ENCODE data around the gene PAX8.

The PAX8 gene

GRCh38 chr2:113207021-113207420, 71.7 kb downstream of the PAX8 start:
- H3K4me1 Mint-ChIP-seq, result peaks cover 14% of the 10 kb centered on the region
- H3K27me3 Mint-ChIP-seq, result no peaks in the 10 kb centered on the region
- peaks cover 6% of the 10 kb centered on the region for H3K36me3 Mint-ChIP-seq (ENCODE audit: low read depth)
- DNase-seq, result no peak
- no peak overlapping the region for H3K27ac Mint-ChIP-seq
- H3K9me3 Mint-ChIP-seq, result no peaks in the 10 kb centered on the region
- no peak overlapping the region for H3K4me3 Mint-ChIP-seq
- no peak for ATAC-seq

GRCh38 chr2:113206251-113206650, 72.5 kb downstream of the PAX8 start:
- ATAC-seq, result no peak
- DNase-seq, result no peak
- H3K36me3 Mint-ChIP-seq (ENCODE audit: low read depth), result peaks cover 6% of the 10 kb centered on the region
- no peak overlapping the region for H3K27ac Mint-ChIP-seq
- H3K4me3 Mint-ChIP-seq, result no peak overlapping the region
- H3K4me1 Mint-ChIP-seq, result peaks cover 14% of the 10 kb centered on the region
- no peaks in the 10 kb centered on the region for H3K27me3 Mint-ChIP-seq
- no peaks in the 10 kb centered on the region for H3K9me3 Mint-ChIP-seq

GRCh38 chr2:113203901-113204519, 74.7 kb downstream of the PAX8 start:
- Mint-ChIP-seq H3K4me1 (peaks cover 13% of the 10 kb centered on the region), H3K27ac (peak overlapping the region; percentile 12), H3K36me3 (ENCODE audit: low read depth) (peaks cover 26% of the 10 kb centered on the region), H3K9me3 (no peaks in the 10 kb centered on the region), H3K27me3 (no peaks in the 10 kb centered on the region), H3K4me3 (no peak overlapping the region)
- ATAC-seq (peak; percentile 75), DNase-seq (peak; percentile 75)

- H3K4me1 Mint-ChIP-seq, result peaks cover 13% of the 10 kb centered on the region
- no peak overlapping the region for H3K27ac Mint-ChIP-seq
- ATAC-seq, result no peak
- no peak for DNase-seq
- H3K9me3 Mint-ChIP-seq, result no peaks in the 10 kb centered on the region
- H3K36me3 Mint-ChIP-seq (ENCODE audit: low read depth), result peaks cover 28% of the 10 kb centered on the region
- H3K4me3 Mint-ChIP-seq, result no peak overlapping the region
- H3K27me3 Mint-ChIP-seq, result no peaks in the 10 kb centered on the region
These were observed 75.5 kb downstream of the PAX8 start for GRCh38 chr2:113203217-113203530.

- Mint-ChIP-seq H3K27ac (no peak overlapping the region), H3K36me3 (ENCODE audit: low read depth) (peaks cover 32% of the 10 kb centered on the region), H3K9me3 (no peaks in the 10 kb centered on the region), H3K4me3 (no peak overlapping the region), H3K4me1 (peaks cover 13% of the 10 kb centered on the region), H3K27me3 (no peaks in the 10 kb centered on the region)
- ATAC-seq (no peak), DNase-seq (no peak)
These were observed 76.2 kb downstream of the PAX8 start for GRCh38 chr2:113202305-113203216.

GRCh38 chr2:113201496-113202304, 77.0 kb downstream of the PAX8 start:
- Mint-ChIP-seq H3K36me3 (ENCODE audit: low read depth) (peaks cover 41% of the 10 kb centered on the region), H3K4me3 (no peak overlapping the region), H3K9me3 (no peaks in the 10 kb centered on the region), H3K4me1 (peaks cover 13% of the 10 kb centered on the region), H3K27me3 (no peaks in the 10 kb centered on the region), H3K27ac (no peak overlapping the region)
- DNase-seq (no peak), ATAC-seq (no peak)

GRCh38 chr2:113200736-113201490, 77.8 kb downstream of the PAX8 start:
- DNase-seq, result no peak
- Mint-ChIP-seq H3K27me3 (no peaks in the 10 kb centered on the region), H3K4me3 (no peak overlapping the region), H3K36me3 (ENCODE audit: low read depth) (peaks cover 49% of the 10 kb centered on the region), H3K9me3 (no peaks in the 10 kb centered on the region), H3K27ac (peak overlapping the region; percentile 27), H3K4me1 (peaks cover 20% of the 10 kb centered on the region)
- ATAC-seq, result no peak

GRCh38 chr2:113200236-113200635, 78.5 kb downstream of the PAX8 start:
- Mint-ChIP-seq H3K4me3 (no peak overlapping the region), H3K27ac (peak overlapping the region; percentile 69), H3K27me3 (no peaks in the 10 kb centered on the region), H3K9me3 (no peaks in the 10 kb centered on the region), H3K36me3 (ENCODE audit: low read depth) (peaks cover 54% of the 10 kb centered on the region), H3K4me1 (peaks cover 22% of the 10 kb centered on the region)
- DNase-seq, result no peak
- no peak for ATAC-seq

- no peaks in the 10 kb centered on the region for H3K9me3 Mint-ChIP-seq
- H3K27me3 Mint-ChIP-seq, result no peaks in the 10 kb centered on the region
- H3K4me1 Mint-ChIP-seq, result peaks cover 18% of the 10 kb centered on the region
- peak overlapping the region; percentile 69 for H3K27ac Mint-ChIP-seq
- H3K36me3 Mint-ChIP-seq (ENCODE audit: low read depth), result peaks cover 65% of the 10 kb centered on the region
- DNase-seq (peak; percentile 90), ATAC-seq (peak; percentile 79)
- H3K4me3 Mint-ChIP-seq, result no peak overlapping the region
These were observed 79.7 kb downstream of the PAX8 start for GRCh38 chr2:113198790-113199612.

- Mint-ChIP-seq H3K27ac (no peak overlapping the region), H3K4me3 (no peak overlapping the region), H3K9me3 (no peaks in the 10 kb centered on the region), H3K4me1 (peaks cover 15% of the 10 kb centered on the region), H3K27me3 (no peaks in the 10 kb centered on the region), H3K36me3 (ENCODE audit: low read depth) (peaks cover 70% of the 10 kb centered on the region)
- DNase-seq, result no peak
- ATAC-seq, result no peak
These were observed 80.5 kb downstream of the PAX8 start for GRCh38 chr2:113198048-113198789.

- no peak for ATAC-seq
- Mint-ChIP-seq H3K36me3 (ENCODE audit: low read depth) (peaks cover 72% of the 10 kb centered on the region), H3K27ac (peak overlapping the region; percentile 66), H3K9me3 (no peaks in the 10 kb centered on the region), H3K4me1 (peaks cover 15% of the 10 kb centered on the region), H3K27me3 (no peaks in the 10 kb centered on the region), H3K4me3 (no peak overlapping the region)
- DNase-seq, result no peak
These were observed 81.2 kb downstream of the PAX8 start for GRCh38 chr2:113197347-113198047.

GRCh38 chr2:113196839-113197238, 81.9 kb downstream of the PAX8 start:
- ATAC-seq (no peak), DNase-seq (no peak)
- Mint-ChIP-seq H3K36me3 (ENCODE audit: low read depth) (peaks cover 73% of the 10 kb centered on the region), H3K27me3 (no peaks in the 10 kb centered on the region), H3K4me1 (peaks cover 15% of the 10 kb centered on the region), H3K9me3 (no peaks in the 10 kb centered on the region), H3K4me3 (no peak overlapping the region), H3K27ac (peak overlapping the region; percentile 66)

All from activated naive CD8-positive, alpha-beta T cell treated with anti-CD3 and anti-CD28 coated beads, Interleukin-2, amount 50 U/mL, for 24 hours (primary cell).